ENCODE measurements around the gene CLEC2D. TPM values are rescaled to one million over a fixed set of nuclear protein-coding genes. Genes with fewer than 3 reads are reported as not detected.
A peak's percentile ranks its signal among the peaks of the same experiment; 100 is the strongest.

The CLEC2D gene
- total RNA-seq, 1 donor from 2014 or later = 20.7 TPM

GRCh38 chr12:9634177-9634803 is 35.2 kb upstream of the CLEC2D start:
- TF ChIP-seq, protein P1, sequence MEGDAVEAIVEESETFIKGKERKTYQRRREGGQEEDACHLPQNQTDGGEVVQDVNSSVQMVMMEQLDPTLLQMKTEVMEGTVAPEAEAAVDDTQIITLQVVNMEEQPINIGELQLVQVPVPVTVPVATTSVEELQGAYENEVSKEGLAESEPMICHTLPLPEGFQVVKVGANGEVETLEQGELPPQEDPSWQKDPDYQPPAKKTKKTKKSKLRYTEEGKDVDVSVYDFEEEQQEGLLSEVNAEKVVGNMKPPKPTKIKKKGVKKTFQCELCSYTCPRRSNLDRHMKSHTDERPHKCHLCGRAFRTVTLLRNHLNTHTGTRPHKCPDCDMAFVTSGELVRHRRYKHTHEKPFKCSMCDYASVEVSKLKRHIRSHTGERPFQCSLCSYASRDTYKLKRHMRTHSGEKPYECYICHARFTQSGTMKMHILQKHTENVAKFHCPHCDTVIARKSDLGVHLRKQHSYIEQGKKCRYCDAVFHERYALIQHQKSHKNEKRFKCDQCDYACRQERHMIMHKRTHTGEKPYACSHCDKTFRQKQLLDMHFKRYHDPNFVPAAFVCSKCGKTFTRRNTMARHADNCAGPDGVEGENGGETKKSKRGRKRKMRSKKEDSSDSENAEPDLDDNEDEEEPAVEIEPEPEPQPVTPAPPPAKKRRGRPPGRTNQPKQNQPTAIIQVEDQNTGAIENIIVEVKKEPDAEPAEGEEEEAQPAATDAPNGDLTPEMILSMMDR (IDR thresholded peaks at IDR 0.05; ENCODE audit: unreplicated experiment) = peak; percentile 76
- H3K36me3 Mint-ChIP-seq = peaks cover 14% of the 10 kb centered on the region
- H3K4me1 Mint-ChIP-seq = peaks cover 8% of the 10 kb centered on the region
- DNase-seq (ENCODE audit: low spot score in 2 of 2, unreplicated experiment in 2 of 2) = no peak
- H3K27me3 Mint-ChIP-seq (ENCODE audit: low read depth) = no peaks in the 10 kb centered on the region
- no peak overlapping the region for H3K4me3 Mint-ChIP-seq
- H3K9me3 Mint-ChIP-seq = peaks cover 31% of the 10 kb centered on the region
- H3K27ac Mint-ChIP-seq = no peak overlapping the region

DNA sequence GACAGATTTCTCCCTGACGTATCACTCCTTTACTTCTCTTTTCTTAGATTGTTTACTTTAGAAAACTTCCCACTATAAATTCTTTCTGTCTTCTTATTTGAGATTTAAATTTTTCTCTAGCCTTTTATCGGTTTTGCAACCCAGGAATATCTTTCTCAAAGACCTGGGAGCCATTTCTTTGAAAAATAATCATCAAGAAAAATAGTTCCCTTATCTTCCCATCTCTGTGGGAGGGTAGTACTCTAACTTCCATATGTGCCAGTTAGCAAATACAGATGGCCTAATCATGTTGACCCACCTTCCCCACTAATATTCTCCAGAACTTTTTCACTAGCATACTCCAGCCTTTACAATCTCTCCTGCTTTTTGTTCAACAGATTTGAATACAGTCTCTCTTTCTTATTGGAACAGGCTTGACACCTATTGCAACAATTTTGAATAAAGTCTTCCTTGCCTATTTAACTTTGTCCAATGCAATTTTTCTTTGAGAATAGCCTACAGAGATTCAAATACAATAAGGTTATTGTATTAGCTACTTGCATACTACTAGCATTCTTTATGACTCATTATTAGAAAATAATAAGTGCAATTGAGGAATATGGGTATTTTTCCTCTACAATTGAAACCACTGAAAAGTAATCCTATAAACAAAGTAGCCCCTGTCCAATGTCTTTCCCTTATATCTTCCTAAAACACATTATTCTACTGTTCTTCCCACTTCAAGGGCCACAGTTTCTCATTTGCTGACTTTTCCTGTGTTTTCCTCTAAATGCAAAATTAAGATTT is 34.4 kb upstream of the CLEC2D start:
- H3K27ac Mint-ChIP-seq = peak overlapping the region; percentile 6
- DNase-seq (ENCODE audit: low spot score in 2 of 2, unreplicated experiment in 2 of 2) = no peak
- H3K36me3 Mint-ChIP-seq = peaks cover 16% of the 10 kb centered on the region
- peaks cover 35% of the 10 kb centered on the region for H3K9me3 Mint-ChIP-seq
- H3K4me1 Mint-ChIP-seq = peaks cover 8% of the 10 kb centered on the region
- H3K27me3 Mint-ChIP-seq (ENCODE audit: low read depth) = no peaks in the 10 kb centered on the region
- H3K4me3 Mint-ChIP-seq = no peak overlapping the region
- TF ChIP-seq, protein P1 (IDR thresholded peaks at IDR 0.05; ENCODE audit: unreplicated experiment) = no peak

GRCh38 chr12:9636150-9636850 is 33.2 kb upstream of the CLEC2D start:
- peaks cover 18% of the 10 kb centered on the region for H3K36me3 Mint-ChIP-seq
- TF ChIP-seq, protein P1 (IDR thresholded peaks at IDR 0.05; ENCODE audit: unreplicated experiment) = no peak
- peaks cover 42% of the 10 kb centered on the region for H3K9me3 Mint-ChIP-seq
- no peaks in the 10 kb centered on the region for H3K27me3 Mint-ChIP-seq (ENCODE audit: low read depth)
- no peak for DNase-seq (ENCODE audit: low spot score in 2 of 2, unreplicated experiment in 2 of 2)
- H3K27ac Mint-ChIP-seq = no peak overlapping the region
- peaks cover 8% of the 10 kb centered on the region for H3K4me1 Mint-ChIP-seq
- H3K4me3 Mint-ChIP-seq = no peak overlapping the region

DNA sequence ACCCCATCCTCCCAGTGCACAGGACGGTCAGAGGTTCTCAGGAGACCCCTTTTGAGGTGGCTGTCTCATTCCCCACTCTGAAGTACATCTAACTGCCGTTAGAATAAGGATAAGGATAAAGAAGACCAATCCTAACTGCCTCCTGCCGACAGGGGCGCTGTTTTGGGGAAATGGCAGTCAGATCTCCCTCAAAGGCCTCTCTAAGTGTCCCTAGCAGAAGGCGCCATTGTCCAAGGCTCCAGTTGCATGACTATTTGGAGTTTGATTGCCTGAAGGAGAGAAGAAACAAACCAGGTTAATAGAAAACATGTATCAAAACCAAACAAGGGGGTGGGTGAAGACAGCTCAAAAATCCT is 32.7 kb upstream of the CLEC2D start:
- Mint-ChIP-seq H3K9me3 (peaks cover 38% of the 10 kb centered on the region), H3K4me1 (peaks cover 8% of the 10 kb centered on the region), H3K27ac (no peak overlapping the region), H3K4me3 (no peak overlapping the region), H3K36me3 (peaks cover 18% of the 10 kb centered on the region), H3K27me3 (ENCODE audit: low read depth) (no peaks in the 10 kb centered on the region)
- TF ChIP-seq, protein P1 (IDR thresholded peaks at IDR 0.05; ENCODE audit: unreplicated experiment) = no peak
- no peak for DNase-seq (ENCODE audit: low spot score in 2 of 2, unreplicated experiment in 2 of 2)

DNA sequence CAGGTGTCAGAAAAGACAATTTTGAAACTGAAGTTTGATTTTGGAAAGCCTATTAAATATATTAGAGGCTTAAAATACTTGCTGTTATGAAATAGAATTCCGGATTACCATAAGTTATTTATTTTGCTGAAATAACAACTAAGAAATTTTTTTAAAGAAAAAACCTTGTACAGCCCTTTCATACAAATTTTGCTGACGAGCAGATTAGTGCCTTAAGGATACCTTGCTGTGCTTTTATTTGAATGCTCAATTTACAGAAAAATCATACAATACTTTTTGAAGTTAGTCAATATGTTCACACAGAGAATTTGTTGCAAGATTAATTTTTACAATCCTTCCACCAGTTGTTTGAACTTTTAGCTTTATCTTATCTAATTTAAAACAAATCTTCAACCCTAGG is 29.5 kb upstream of the CLEC2D start:
- no peak for DNase-seq (ENCODE audit: low spot score in 2 of 2, unreplicated experiment in 2 of 2)
- H3K36me3 Mint-ChIP-seq = peaks cover 12% of the 10 kb centered on the region
- H3K4me3 Mint-ChIP-seq = no peak overlapping the region
- H3K27ac Mint-ChIP-seq = no peak overlapping the region
- no peaks in the 10 kb centered on the region for H3K27me3 Mint-ChIP-seq (ENCODE audit: low read depth)
- TF ChIP-seq, protein P1 (IDR thresholded peaks at IDR 0.05; ENCODE audit: unreplicated experiment) = no peak
- peaks cover 3% of the 10 kb centered on the region for H3K4me1 Mint-ChIP-seq
- peaks cover 29% of the 10 kb centered on the region for H3K9me3 Mint-ChIP-seq

Data from mesothelial cell of epicardium (in vitro differentiated cells).